Fibroblast of mammary gland (primary cell): Measurements from ENCODE around the gene CHID1.

ENCODE experiments used
- DNase-seq: peaks from one replicate; pipeline ENCODE4 v3.0.0-alpha.2; 2010; ENCODE audit warnings: low read depth
- H3K4me3 ChIP-seq: 2 replicates; pipeline ENCODE4 v1.5.1; 2011; ENCODE audit warnings: low read depth, mild to moderate bottlenecking, low read length, moderate library complexity; ENCODE audit not compliant: control insufficient read depth
- TF ChIP-seq, protein P1 (sequence below): conservative IDR thresholded peaks from 2 replicates; pipeline ENCODE4 v1.5.1; 2011; ENCODE audit warnings: low read depth, low read length, inconsistent platforms; ENCODE audit not compliant: control insufficient read depth, insufficient read depth

Gene CHID1

DNA sequence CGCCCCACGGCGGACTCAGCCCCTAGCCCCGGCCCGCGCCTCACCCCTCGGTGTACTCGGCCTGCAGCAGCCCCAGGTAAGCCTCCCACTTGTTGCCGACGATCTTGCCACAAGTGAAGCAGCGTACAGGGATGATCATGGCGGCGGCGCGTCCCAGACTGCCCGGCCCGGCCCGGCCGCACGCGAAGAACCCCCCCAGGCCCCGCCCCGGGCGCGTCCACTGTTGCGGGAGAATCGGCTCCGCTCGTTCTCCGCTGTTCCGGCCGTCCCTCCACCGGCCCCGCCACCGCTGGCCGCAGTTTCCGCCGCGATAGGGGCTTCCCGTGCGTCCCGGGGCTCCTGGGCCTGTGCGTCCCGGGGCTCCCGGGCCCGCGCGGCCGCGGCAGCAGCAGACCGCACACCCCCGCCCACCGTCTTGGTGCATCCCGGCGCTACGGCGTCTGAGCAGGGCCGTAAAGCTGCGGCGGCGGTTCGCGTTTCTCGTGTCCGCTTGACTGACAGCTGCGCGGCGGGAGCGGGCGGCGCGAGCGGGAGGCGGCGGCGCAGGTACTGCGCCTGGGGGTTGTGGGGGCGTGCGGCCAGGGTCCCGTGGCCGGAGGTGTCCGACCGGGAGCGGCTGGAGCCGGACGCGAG, 68.1 kb downstream of the CHID1 start, which contains the start of the genes POLR2L and TSPAN4:
POLR2L (minus strand) TSS at position 160 of the 633 bp plus-strand sequence; CDS start at position 139, 21 bp downstream.
TSPAN4 (plus strand) TSS at position 483 of the 633 bp plus-strand sequence. CDS start 7,453 bp downstream, outside the sequence.
- peak within 1 kb of the TSS; percentile 94 for H3K4me3 ChIP-seq
- peak; percentile 83 for DNase-seq
- TF ChIP-seq, protein P1, sequence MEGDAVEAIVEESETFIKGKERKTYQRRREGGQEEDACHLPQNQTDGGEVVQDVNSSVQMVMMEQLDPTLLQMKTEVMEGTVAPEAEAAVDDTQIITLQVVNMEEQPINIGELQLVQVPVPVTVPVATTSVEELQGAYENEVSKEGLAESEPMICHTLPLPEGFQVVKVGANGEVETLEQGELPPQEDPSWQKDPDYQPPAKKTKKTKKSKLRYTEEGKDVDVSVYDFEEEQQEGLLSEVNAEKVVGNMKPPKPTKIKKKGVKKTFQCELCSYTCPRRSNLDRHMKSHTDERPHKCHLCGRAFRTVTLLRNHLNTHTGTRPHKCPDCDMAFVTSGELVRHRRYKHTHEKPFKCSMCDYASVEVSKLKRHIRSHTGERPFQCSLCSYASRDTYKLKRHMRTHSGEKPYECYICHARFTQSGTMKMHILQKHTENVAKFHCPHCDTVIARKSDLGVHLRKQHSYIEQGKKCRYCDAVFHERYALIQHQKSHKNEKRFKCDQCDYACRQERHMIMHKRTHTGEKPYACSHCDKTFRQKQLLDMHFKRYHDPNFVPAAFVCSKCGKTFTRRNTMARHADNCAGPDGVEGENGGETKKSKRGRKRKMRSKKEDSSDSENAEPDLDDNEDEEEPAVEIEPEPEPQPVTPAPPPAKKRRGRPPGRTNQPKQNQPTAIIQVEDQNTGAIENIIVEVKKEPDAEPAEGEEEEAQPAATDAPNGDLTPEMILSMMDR = no peak

DNA sequence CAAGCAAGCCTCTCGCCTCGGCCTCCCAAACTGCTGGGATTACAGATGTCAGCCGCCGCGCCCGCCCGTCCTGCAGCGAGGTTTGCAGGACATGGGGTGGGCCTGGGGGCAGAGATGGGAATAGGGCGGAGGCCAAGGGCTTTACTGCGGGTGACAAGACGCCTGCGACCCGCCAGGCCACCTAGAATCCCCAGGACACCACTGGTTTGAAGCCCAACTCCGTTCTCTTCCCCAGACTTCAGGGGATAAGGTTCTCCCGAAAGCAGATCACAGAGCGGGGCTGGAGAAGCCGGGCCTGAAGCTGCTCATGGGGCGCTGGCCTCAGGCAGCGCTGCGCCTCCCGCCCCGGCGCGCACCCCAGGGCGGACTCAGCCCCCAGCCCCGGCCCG, 68.6 kb downstream of the CHID1 start:
- DNase-seq = no peak
- TF ChIP-seq, protein P1 = no peak
- H3K4me3 ChIP-seq = peak overlapping the region; percentile 94

DNA sequence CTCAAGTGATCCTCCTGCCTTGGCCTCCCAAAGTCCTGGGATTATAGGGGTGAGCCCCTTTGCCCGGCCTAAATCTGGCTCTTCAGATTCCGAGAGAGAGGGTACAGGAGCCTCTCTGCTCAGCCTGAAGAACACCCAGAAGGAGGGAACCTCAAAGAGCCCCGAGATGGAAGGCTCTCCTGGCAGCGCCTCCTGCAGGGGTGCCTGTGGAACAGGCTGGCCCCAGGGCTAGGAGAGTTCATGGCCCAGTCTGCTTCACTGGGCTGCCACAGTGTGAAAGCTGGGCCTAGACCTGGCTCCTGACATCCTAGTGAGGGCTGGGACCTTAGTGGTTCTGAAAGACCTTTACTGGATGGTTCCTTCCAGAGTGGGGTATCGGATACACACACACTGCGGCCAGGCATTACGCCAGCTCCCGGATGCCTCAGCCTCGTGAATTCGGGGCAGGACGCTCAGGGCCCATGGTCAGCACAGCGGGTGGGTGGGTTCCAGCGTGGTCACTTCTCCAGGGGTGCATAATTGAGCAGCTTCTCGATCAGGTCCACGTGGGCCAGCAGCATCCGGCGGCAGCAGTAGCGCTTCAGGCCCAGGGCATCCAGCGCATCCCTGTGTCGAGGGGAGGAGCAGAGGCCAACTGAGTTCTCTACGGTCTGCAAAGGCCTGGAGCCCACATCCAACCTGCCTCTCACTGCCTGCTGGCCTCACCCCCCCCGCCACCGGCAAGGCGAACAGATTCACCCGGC, 70.6 kb downstream of the CHID1 start:
- TF ChIP-seq, protein P1 = peak; percentile 52
- H3K4me3 ChIP-seq = peak overlapping the region; percentile 94
- DNase-seq = no peak

DNA sequence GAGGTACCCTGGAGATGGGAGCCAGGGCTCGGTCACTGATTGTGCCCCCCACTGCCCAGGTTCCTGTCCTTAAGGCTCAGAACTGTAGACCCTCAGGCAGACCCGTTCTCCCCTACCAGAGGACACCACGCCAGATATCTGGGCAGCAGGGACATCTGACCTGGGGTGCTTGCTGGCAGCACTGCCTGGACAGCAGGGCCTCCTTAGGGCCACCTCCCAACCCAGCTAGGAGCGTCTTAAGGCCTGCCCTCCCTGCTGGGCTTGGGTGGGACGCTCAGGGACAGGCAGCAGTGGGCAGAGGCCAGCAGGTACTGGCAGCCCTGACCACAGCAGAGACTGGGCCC, 71.4 kb downstream of the CHID1 start:
- H3K4me3 ChIP-seq = no peak overlapping the region
- TF ChIP-seq, protein P1 = no peak
- no peak for DNase-seq

DNA sequence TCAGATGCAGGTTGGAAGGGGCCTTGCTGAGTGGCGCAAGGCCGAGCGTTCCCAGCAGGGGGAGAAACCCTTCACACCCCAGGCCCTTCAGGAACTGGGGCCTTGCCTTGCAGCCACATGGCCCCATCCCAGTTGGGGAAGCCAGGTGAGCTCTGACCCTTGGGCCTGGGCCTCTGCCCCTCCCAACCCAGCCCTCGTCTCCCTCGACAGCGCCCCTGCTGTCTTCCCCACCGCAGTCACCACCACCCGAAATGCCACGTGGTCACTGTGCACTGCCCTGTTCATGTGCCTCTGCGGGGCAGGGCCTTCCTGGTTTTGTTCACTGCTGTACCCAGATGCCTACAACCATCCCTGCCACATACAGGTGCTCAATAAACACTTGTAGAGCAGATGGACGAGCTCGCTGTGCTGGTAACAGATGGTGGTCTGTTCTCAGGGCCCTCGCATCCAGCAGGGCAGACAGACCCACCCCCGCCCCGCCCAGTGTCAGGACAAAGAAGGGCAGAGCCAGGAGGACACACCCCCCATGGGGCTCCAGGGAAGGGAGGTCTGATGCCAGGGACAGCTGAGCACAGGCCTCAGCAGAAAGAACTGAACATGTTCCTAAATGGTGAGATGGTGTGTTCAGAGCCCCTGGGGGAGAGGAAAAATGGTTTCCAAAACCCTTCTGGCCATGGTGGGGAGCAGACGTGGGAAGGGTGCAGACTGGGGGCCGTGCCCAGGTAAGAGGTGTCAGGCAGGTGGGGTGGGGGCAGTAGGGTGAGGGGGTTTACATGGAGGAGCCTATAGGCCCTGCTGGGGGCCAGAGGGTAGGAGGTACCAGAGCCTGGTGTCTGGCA, 72.0 kb downstream of the CHID1 start:
- TF ChIP-seq, protein P1 = peak; percentile 31
- DNase-seq = no peak
- no peak overlapping the region for H3K4me3 ChIP-seq

DNA sequence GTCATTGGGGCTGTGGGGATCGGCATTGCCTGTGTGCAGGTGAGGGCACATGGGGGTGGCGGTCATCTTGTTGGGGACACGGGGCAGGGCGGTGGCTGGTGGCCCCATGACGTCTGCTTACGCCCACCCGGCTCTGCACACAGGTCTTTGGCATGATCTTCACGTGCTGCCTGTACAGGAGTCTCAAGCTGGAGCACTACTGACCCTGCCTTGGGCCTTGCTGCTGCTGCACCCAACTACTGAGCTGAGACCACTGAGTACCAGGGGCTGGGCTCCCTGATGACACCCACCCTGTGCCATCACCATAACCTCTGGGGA, 72.7 kb downstream of the CHID1 start:
- no peak overlapping the region for H3K4me3 ChIP-seq
- DNase-seq = no peak
- TF ChIP-seq, protein P1 = no peak
